Esophagus muscularis mucosa (tissue), 4 donors: ENCODE data around the gene PLEKHM1.

Experiments
- CTCF ChIP-seq, 3 experiments: fragments of 200-600 bp in 2 of 3; fragments of 450-650 bp in 1 of 3; sonication (generic) in 2 of 3; IDR thresholded peaks; one replicate each; pipeline ENCODE4 v1.5.1; 2017 to 2019; ENCODE audit warnings: antibody characterized with exemption in 3 of 3, mild to moderate bottlenecking in 2 of 3, moderate library complexity in 1 of 3
- EP300 ChIP-seq: sonication (generic); formaldehyde crosslinking; IDR thresholded peaks from one replicate; pipeline ENCODE4 v1.6.1; 2017; ENCODE audit warnings: antibody characterized with exemption
- POLR2A ChIP-seq: fragments of 450-650 bp; IDR thresholded peaks from one replicate; pipeline ENCODE4 v1.6.1; 2017; ENCODE audit warnings: antibody characterized with exemption, moderate library complexity, mild to moderate bottlenecking, low read depth
- POLR2AphosphoS5 ChIP-seq, 2 donors: sonication (generic); formaldehyde crosslinking; IDR thresholded peaks; one replicate each; pipeline ENCODE4 v1.6.1; 2017; ENCODE audit warnings: antibody characterized with exemption in 2 of 2

- TF ChIP-seq CTCF (IDR thresholded peaks at IDR 0.05) (no peak), POLR2A (no peak), POLR2AphosphoS5 (IDR thresholded peaks at IDR 0.05) (no peak), EP300 (no peak)
Measured at GRCh38 chr17:45423975-45424335, 66.6 kb downstream of the PLEKHM1 start.
